HepG2 (cell line): Measurements from ENCODE around the gene EFNA2. TPM values are rescaled to one million over a fixed set of nuclear protein-coding genes. Genes with fewer than 3 reads are reported as not detected.

Experiments
- ARHGAP35 ChIP-seq: sonication (generic); formaldehyde crosslinking; IDR thresholded peaks from 2 replicates; pipeline ENCODE4 v1.9.0; 2022; ENCODE audit warnings: mild to moderate bottlenecking, inconsistent platforms, moderate library complexity, missing genetic modification reagents, borderline replicate concordance
- ARNTL ChIP-seq: sonication (generic); formaldehyde crosslinking; IDR thresholded peaks from 2 replicates; pipeline ENCODE4 v1.4.0; 2020; ENCODE audit warnings: mild to moderate bottlenecking, missing genetic modification reagents
- BCL6 ChIP-seq: IDR thresholded peaks from 2 replicates; pipeline ENCODE4 v1.6.1; 2016; ENCODE audit warnings: missing genetic modification reagents, missing compliant biosample characterization
- EEA1 ChIP-seq: sonication (generic); formaldehyde crosslinking; IDR thresholded peaks from 2 replicates; pipeline ENCODE4 v1.5.1; 2020; ENCODE audit warnings: mild to moderate bottlenecking, missing genetic modification reagents, borderline replicate concordance
- GLI4 ChIP-seq: sonication (generic); formaldehyde crosslinking; IDR thresholded peaks from 2 replicates; pipeline ENCODE4 v1.5.1; 2020; ENCODE audit warnings: missing genetic modification reagents, mild to moderate bottlenecking, moderate library complexity, borderline replicate concordance
- HIVEP1 ChIP-seq: sonication (generic); formaldehyde crosslinking; IDR thresholded peaks from 2 replicates; pipeline ENCODE4 v1.4.0; 2020; ENCODE audit warnings: mild to moderate bottlenecking, missing genetic modification reagents
- HNF4A ChIP-seq: sonication (generic); formaldehyde crosslinking; IDR thresholded peaks from 2 replicates; pipeline ENCODE4 v1.4.0; 2020; ENCODE audit warnings: missing genetic modification reagents
- MIER2 ChIP-seq: IDR thresholded peaks from 2 replicates; pipeline ENCODE4 v1.6.1; 2016; ENCODE audit warnings: missing biosample characterization, missing genetic modification reagents
- MYNN ChIP-seq: sonication (generic); formaldehyde crosslinking; IDR thresholded peaks from 2 replicates; pipeline ENCODE4 v1.4.0; 2020; ENCODE audit warnings: mild to moderate bottlenecking, low read depth, missing genetic modification reagents
- NFKBIZ ChIP-seq: IDR thresholded peaks from 2 replicates; pipeline ENCODE4 v1.6.1; 2018; ENCODE audit warnings: missing genetic modification reagents, missing compliant biosample characterization
- PAXIP1 ChIP-seq: sonication (generic); formaldehyde crosslinking; conservative IDR thresholded peaks from 2 replicates; pipeline ENCODE4 v1.4.0; 2020; ENCODE audit warnings: mild to moderate bottlenecking, missing genetic modification reagents, moderate library complexity
- PCBP1 ChIP-seq: fragments of 200-400 bp; formaldehyde crosslinking; IDR thresholded peaks from 2 replicates; pipeline ENCODE4 v1.6.1; 2017; ENCODE audit warnings: mild to moderate bottlenecking, low read depth, low read length, borderline replicate concordance
- RBM22 ChIP-seq: fragments of 200-400 bp; formaldehyde crosslinking; optimal IDR thresholded peaks from 2 replicates; pipeline ENCODE3; 2017; ENCODE audit warnings: mild to moderate bottlenecking, low read length, moderate library complexity
- RNF2 ChIP-seq: fragments of 450-650 bp; conservative IDR thresholded peaks from 2 replicates; pipeline ENCODE4 v1.6.1; 2016; ENCODE audit warnings: low read depth
- SALL1 ChIP-seq: sonication (generic); formaldehyde crosslinking; IDR thresholded peaks from 2 replicates; pipeline ENCODE4 v1.8.0; 2022; ENCODE audit warnings: mild to moderate bottlenecking, missing genetic modification reagents
- SRSF9 ChIP-seq: fragments of 200-400 bp; formaldehyde crosslinking; IDR thresholded peaks from 2 replicates; pipeline ENCODE4 v1.6.1; 2018; ENCODE audit warnings: borderline replicate concordance, mild to moderate bottlenecking, low read depth, low read length; ENCODE audit not compliant: insufficient read depth, poor library complexity, severe bottlenecking
- TBX3 ChIP-seq: fragments of 450-650 bp; IDR thresholded peaks from 2 replicates; pipeline ENCODE4 v1.6.1; 2017; ENCODE audit warnings: antibody characterized with exemption, mild to moderate bottlenecking, inconsistent platforms, borderline replicate concordance
- ZMYM2 ChIP-seq: sonication (generic); formaldehyde crosslinking; IDR thresholded peaks from 2 replicates; pipeline ENCODE4 v1.8.0; 2022; ENCODE audit warnings: mild to moderate bottlenecking, missing genetic modification reagents
- ZNF24 ChIP-seq: fragments of 450-650 bp; IDR thresholded peaks from 2 replicates; pipeline ENCODE4 v1.6.1; 2017; ENCODE audit warnings: antibody characterized with exemption, mild to moderate bottlenecking
- ZNF317 ChIP-seq: sonication (generic); formaldehyde crosslinking; IDR thresholded peaks from 2 replicates; pipeline ENCODE4 v1.5.0; 2020; ENCODE audit warnings: mild to moderate bottlenecking, missing genetic modification reagents
- ZNF510 ChIP-seq: sonication (generic); formaldehyde crosslinking; IDR thresholded peaks from 2 replicates; pipeline ENCODE4 v1.4.0; 2020; ENCODE audit warnings: low read depth, mild to moderate bottlenecking, missing genetic modification reagents
- ZNF562 ChIP-seq: sonication (generic); formaldehyde crosslinking; IDR thresholded peaks from 2 replicates; pipeline ENCODE4 v1.8.0; 2022; ENCODE audit warnings: missing genetic modification reagents, borderline replicate concordance
- ZNF777 ChIP-seq: sonication (generic); formaldehyde crosslinking; IDR thresholded peaks from 2 replicates; pipeline ENCODE4 v1.4.0; 2020; ENCODE audit warnings: missing genetic modification reagents
- polyA plus RNA-seq, 8 experiments: library from polyadenylated mRNA; depleted of rRNA in 3 of 8; stranded (reverse) in 7 of 8; unstranded in 1 of 8; fragments of >200 nt; fragmentation: Illumina TruSeq in 4 of 8; extraction: Trizol in 4 of 8; gene quantifications; 2 replicates each; pipeline versions ENCODE4 v1.2.1 to v1.2.3, GENCODE V29; 2011 to 2016; ENCODE audit warnings: low read depth in 4 of 8, missing spikeins in 1 of 8, mixed read lengths in 1 of 8; ENCODE audit not compliant: insufficient read depth in 1 of 8
- total RNA-seq, 5 experiments: library from RNA; depleted of rRNA; stranded (reverse); fragments of >200 nt; fragmentation: Illumina TruSeq; extraction: Trizol; gene quantifications; 2 replicates each; pipeline ENCODE4 v1.2.3, GENCODE V29; 2016; ENCODE audit warnings: low read depth in 1 of 5
- TF ChIP-seq, protein P1 (sequence below): sonication (generic); formaldehyde crosslinking; IDR thresholded peaks from 2 replicates; pipeline ENCODE4 v1.5.0; 2020; ENCODE audit warnings: mild to moderate bottlenecking, missing genetic modification reagents
- TF ChIP-seq, protein P2 (sequence below): sonication (generic); formaldehyde crosslinking; IDR thresholded peaks from 2 replicates; pipeline ENCODE4 v1.8.0; 2022; ENCODE audit warnings: low read depth, missing genetic modification reagents

The EFNA2 gene
- total and polyA plus RNA-seq, 2 of the 13 experiments (the other 11 are each of a cell fraction or from before 2014, with no cell fraction given), result 6.0 to 9.9 TPM

DNA sequence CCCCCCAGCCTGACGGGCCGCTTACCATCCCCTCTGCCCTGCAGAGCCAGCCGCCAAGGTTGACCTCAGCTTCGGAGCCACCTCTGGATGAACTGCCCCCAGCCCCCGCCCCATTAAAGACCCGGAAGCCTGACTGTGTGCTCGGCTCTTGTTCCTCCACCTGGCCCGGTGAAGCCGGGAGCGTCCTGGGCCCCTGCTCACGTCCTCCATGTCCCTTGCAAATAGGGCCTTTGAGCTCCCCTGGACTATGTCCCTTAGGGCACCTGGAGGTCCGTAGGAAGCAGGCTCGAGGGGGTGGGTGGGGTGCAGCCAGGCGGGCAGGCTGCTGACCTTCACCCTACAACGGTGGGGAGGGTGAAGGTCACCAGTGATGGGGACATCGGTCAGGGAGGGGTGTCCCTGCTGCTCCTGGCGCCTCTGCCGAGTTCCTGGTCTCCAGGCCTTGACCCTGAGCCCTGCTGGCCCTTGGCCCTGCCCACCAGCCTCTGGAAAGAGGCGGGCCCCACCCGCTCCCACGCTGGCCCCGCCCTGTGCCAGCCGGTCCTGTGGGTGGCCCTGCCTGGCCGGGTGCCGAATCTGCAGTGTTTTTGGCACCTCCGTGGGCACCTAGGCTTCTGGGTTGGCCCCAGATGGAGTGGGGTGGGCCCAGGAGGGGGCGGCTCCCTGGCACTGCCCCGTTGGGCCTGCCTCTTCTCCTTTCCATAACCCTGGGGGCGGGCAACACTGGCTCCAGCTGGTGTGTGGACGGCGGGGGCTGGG is 40.8 kb upstream of the EFNA2 start (continued):
- TF ChIP-seq GLI4 (CRISPR knock-in tag) (no peak), PAXIP1 (CRISPR knock-in tag) (peak; percentile 99), SALL1 (CRISPR knock-in tag) (peak; percentile 68), ARHGAP35 (CRISPR knock-in tag) (peak; percentile 20), HNF4A (CRISPR knock-in tag) (peak; percentile 99), ZNF317 (CRISPR knock-in tag) (no peak; the same call in 1 of the 2 replicates), ZNF510 (CRISPR knock-in tag) (no peak), ZNF562 (CRISPR knock-in tag) (no peak), MYNN (no peak), HIVEP1 (CRISPR knock-in tag) (peak; percentile 99), ZNF24 (no peak), PCBP1 (0 out of 2 replicates have a peak, but pooled peaks have one; percentile 49), SRSF9 (no peak), BCL6 (CRISPR knock-in tag) (peak; percentile 94), EEA1 (CRISPR knock-in tag) (no peak), TBX3 (peak; percentile 54; the same call in 1 of the 2 replicates), RBM22 (no peak), ZNF777 (no peak; the same call in 1 of the 2 replicates), MIER2 (no peak), NFKBIZ (no peak), ARNTL (peak; percentile 93), RNF2 (no peak), ZMYM2 (CRISPR knock-in tag) (peak; percentile 99)
- TF ChIP-seq, protein P1, sequence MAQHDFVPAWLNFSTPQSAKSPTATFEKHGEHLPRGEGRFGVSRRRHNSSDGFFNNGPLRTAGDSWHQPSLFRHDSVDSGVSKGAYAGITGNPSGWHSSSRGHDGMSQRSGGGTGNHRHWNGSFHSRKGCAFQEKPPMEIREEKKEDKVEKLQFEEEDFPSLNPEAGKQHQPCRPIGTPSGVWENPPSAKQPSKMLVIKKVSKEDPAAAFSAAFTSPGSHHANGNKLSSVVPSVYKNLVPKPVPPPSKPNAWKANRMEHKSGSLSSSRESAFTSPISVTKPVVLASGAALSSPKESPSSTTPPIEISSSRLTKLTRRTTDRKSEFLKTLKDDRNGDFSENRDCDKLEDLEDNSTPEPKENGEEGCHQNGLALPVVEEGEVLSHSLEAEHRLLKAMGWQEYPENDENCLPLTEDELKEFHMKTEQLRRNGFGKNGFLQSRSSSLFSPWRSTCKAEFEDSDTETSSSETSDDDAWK (CRISPR knock-in tag), result no peak
- TF ChIP-seq, protein P2, sequence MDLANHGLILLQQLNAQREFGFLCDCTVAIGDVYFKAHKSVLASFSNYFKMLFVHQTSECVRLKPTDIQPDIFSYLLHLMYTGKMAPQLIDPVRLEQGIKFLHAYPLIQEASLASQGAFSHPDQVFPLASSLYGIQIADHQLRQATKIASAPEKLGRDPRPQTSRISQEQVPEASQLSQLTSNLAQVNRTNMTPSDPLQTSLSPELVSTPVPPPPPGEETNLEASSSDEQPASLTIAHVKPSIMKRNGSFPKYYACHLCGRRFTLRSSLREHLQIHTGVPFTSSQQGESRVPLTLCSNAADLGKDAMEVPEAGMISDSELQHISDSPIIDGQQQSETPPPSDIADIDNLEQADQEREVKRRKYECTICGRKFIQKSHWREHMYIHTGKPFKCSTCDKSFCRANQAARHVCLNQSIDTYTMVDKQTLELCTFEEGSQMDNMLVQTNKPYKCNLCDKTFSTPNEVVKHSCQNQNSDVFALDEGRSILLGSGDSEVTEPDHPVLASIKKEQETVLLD (CRISPR knock-in tag), result peak; percentile 59; the same call in 1 of the 2 replicates
